Measurements from ENCODE around the gene RCAN3. TPM values are rescaled to one million over a fixed set of nuclear protein-coding genes. Genes with fewer than 3 reads are reported as not detected.
"Not testable (repeated sequence)": the region's sequence is repeated elsewhere in the genome, so short reads cannot be mapped to it uniquely, and the experiment has no call there.

RCAN3 gene
- total and polyA plus RNA-seq, 2 donors from 2014 or later: 3.5 to 27.1 TPM

DNA sequence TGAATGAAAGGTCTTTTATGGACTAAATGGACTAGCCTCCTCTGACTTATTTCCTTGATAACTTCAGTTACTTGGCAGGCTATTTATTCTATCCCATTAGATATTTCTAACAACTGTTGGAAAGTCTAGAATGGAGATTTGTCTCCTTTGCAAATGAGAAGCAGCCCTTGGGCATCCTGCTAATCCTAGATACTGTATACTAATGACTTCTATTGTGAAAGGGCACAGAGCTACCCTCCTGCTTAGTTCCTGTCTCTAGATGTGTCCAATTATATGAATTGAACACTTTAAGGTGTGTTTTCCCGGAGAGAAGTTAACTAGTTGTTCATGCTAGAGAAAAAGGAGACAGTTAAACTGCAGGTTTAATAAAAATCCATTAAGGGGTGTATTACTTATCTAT lies 43.0 kb downstream of the RCAN3 start:
- DNase-seq: no peak
- H3K4me1 ChIP-seq (ENCODE audit: control insufficient read depth in 2 of 3, insufficient read depth in 2 of 3, low read depth in 1 of 3, low read length in 3 of 3): peaks cover 0 to 5% (median 3%) of the 10 kb centered on the region in 3 donors
- H3K9ac ChIP-seq (ENCODE audit: low read length in 3 of 3): no peak overlapping the region
- TF ChIP-seq, protein P1, sequence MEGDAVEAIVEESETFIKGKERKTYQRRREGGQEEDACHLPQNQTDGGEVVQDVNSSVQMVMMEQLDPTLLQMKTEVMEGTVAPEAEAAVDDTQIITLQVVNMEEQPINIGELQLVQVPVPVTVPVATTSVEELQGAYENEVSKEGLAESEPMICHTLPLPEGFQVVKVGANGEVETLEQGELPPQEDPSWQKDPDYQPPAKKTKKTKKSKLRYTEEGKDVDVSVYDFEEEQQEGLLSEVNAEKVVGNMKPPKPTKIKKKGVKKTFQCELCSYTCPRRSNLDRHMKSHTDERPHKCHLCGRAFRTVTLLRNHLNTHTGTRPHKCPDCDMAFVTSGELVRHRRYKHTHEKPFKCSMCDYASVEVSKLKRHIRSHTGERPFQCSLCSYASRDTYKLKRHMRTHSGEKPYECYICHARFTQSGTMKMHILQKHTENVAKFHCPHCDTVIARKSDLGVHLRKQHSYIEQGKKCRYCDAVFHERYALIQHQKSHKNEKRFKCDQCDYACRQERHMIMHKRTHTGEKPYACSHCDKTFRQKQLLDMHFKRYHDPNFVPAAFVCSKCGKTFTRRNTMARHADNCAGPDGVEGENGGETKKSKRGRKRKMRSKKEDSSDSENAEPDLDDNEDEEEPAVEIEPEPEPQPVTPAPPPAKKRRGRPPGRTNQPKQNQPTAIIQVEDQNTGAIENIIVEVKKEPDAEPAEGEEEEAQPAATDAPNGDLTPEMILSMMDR (IDR thresholded peaks at IDR 0.05; ENCODE audit: borderline replicate concordance, extremely low read depth, insufficient read depth): no peak
- H3K9me3 ChIP-seq (ENCODE audit: control insufficient read depth in 2 of 3, insufficient read depth in 1 of 3, low read length in 3 of 3): no peaks in the 10 kb centered on the region
- FAIRE-seq: no peak
- no peaks in the 10 kb centered on the region for H3K36me3 ChIP-seq (ENCODE audit: control insufficient read depth in 2 of 3, insufficient read depth in 3 of 3, low read length in 3 of 3)
- H3K27me3 ChIP-seq (ENCODE audit: control insufficient read depth, insufficient read depth, low read length): no peaks in the 10 kb centered on the region
- no peak overlapping the region for H3K27ac ChIP-seq (ENCODE audit: low read depth in 2 of 2, low read length in 2 of 2)
- no peak overlapping the region for H3K4me3 ChIP-seq (ENCODE audit: low read length in 3 of 3)
- intact Hi-C loops (cut with DNase I): no loop called here

DNA sequence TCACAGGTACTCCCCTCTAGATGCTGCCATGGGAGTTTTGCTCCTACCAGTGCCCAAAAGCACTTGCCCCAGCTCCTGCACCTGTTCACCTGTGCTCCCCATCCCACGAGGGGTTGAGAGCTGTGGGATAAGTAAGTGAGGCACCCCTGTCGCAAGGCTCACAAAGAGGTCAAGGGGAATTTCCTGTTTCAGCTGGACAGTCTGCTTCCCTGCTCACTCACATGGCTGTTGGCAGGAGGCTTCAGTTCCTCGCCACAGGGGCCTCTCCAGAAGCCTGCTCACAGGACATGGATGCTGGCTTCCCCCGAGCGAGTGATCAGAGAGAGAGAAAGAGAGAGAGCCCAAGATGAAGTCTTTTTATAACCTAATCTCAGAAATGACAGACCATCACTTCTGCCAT lies 44.6 kb downstream of the RCAN3 start:
- no peak for FAIRE-seq
- no peak for DNase-seq
- TF ChIP-seq, protein P1 (IDR thresholded peaks at IDR 0.05; ENCODE audit: borderline replicate concordance, extremely low read depth, insufficient read depth): no peak
- H3K9me3 ChIP-seq (ENCODE audit: control insufficient read depth in 2 of 3, insufficient read depth in 1 of 3, low read length in 3 of 3): no peaks in the 10 kb centered on the region
- H3K4me1 ChIP-seq (ENCODE audit: control insufficient read depth in 2 of 3, insufficient read depth in 2 of 3, low read depth in 1 of 3, low read length in 3 of 3): no peaks in the 10 kb centered on the region
- H3K9ac ChIP-seq (ENCODE audit: low read length in 3 of 3): no peak overlapping the region
- intact Hi-C loops (cut with DNase I): no loop called here
- H3K27me3 ChIP-seq (ENCODE audit: control insufficient read depth, insufficient read depth, low read length): no peaks in the 10 kb centered on the region
- H3K4me3 ChIP-seq (ENCODE audit: low read length in 3 of 3): no peak overlapping the region
- no peak overlapping the region for H3K27ac ChIP-seq (ENCODE audit: low read depth in 2 of 2, low read length in 2 of 2)
- H3K36me3 ChIP-seq (ENCODE audit: control insufficient read depth in 2 of 3, insufficient read depth in 3 of 3, low read length in 3 of 3): no peaks in the 10 kb centered on the region

DNA sequence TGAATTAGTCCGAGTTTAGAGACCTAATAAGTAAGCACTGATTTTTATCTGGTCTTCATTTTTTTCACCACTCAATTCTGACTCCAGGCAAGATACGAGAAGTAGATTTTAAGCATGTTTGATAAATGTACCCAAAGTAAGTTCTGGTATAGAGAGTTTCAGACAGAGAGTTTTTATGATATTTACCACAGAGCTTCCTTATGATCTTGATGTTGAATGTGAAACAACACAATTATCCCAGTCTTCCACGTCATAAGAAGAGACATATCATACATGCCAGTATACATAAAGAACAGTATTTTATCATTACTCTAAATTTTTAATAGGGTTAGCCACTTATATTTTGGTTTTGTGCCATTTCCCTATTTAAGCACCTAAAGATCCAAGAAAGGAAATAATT lies 45.4 kb downstream of the RCAN3 start:
- H3K9ac ChIP-seq (ENCODE audit: low read length in 3 of 3): no peak overlapping the region
- H3K27me3 ChIP-seq (ENCODE audit: control insufficient read depth, insufficient read depth, low read length): no peaks in the 10 kb centered on the region
- no peak for FAIRE-seq
- DNase-seq: no peak
- no peaks in the 10 kb centered on the region for H3K9me3 ChIP-seq (ENCODE audit: control insufficient read depth in 2 of 3, insufficient read depth in 1 of 3, low read length in 3 of 3)
- H3K4me3 ChIP-seq (ENCODE audit: low read length in 3 of 3): no peak overlapping the region
- H3K27ac ChIP-seq (ENCODE audit: low read depth in 2 of 2, low read length in 2 of 2): no peak overlapping the region
- TF ChIP-seq, protein P1 (IDR thresholded peaks at IDR 0.05; ENCODE audit: borderline replicate concordance, extremely low read depth, insufficient read depth): no peak
- no peaks in the 10 kb centered on the region for H3K36me3 ChIP-seq (ENCODE audit: control insufficient read depth in 2 of 3, insufficient read depth in 3 of 3, low read length in 3 of 3)
- no peaks in the 10 kb centered on the region for H3K4me1 ChIP-seq (ENCODE audit: control insufficient read depth in 2 of 3, insufficient read depth in 2 of 3, low read depth in 1 of 3, low read length in 3 of 3)
- intact Hi-C loops (cut with DNase I): no loop called here

DNA sequence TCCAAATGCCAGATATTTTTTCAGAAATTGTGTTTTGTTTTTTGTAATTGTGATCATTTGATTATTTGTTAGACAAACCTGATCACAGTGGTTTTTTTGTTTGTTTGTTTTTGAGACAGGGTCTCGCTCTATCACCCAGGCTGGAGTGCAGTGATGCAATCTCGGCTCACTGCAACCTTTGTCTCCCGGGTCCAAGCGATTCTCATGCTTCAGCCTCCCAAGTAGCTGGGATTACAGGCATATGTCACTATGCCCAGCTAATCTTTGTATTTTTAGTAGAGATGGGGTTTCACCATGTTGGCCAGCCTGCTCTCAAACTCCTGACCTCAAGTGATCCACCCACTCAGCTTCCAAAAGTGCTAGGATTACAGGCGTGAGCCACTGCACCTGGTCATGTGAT lies 46.6 kb downstream of the RCAN3 start:
- H3K9me3 ChIP-seq (ENCODE audit: control insufficient read depth in 2 of 3, insufficient read depth in 1 of 3, low read length in 3 of 3); H3K27me3 ChIP-seq (ENCODE audit: control insufficient read depth, insufficient read depth, low read length); H3K9ac ChIP-seq (ENCODE audit: low read length in 3 of 3); DNase-seq; intact Hi-C loops (cut with DNase I); H3K36me3 ChIP-seq (ENCODE audit: control insufficient read depth in 2 of 3, insufficient read depth in 3 of 3, low read length in 3 of 3); H3K4me1 ChIP-seq (ENCODE audit: control insufficient read depth in 2 of 3, insufficient read depth in 2 of 3, low read depth in 1 of 3, low read length in 3 of 3); H3K4me3 ChIP-seq (ENCODE audit: low read length in 3 of 3); H3K27ac ChIP-seq (ENCODE audit: low read depth in 2 of 2, low read length in 2 of 2): not testable (repeated sequence)
- peak; percentile 25 for FAIRE-seq
